Measurements from ENCODE around the gene CDH4. TPM values are rescaled to one million over a fixed set of nuclear protein-coding genes. Genes with fewer than 3 reads are reported as not detected.

CDH4 gene
- total and polyA plus RNA-seq, 2 donors (not counting 3 experiments of a cell fraction or from before 2014, with no cell fraction given), result 0.17 to 0.51 TPM

- BruUV-seq (replicated peaks), result no TSS peak
- H3K27ac ChIP-seq (ENCODE audit: insufficient read depth, low read depth, low read length), result no peak overlapping the region
- no peak overlapping the region for H2AFZ ChIP-seq (ENCODE audit: low read depth, low read length)
- no peak overlapping the region for H3K9ac ChIP-seq (replicated peaks; ENCODE audit: extremely low read depth, insufficient read depth, low read length)
- H3K36me3 ChIP-seq (ENCODE audit: control insufficient read depth in 2 of 2, extremely low read depth in 1 of 2, insufficient read depth in 2 of 2, low read length in 2 of 2), result no peaks in the 10 kb centered on the region
- ChIA-PET POLR2A (no interaction called here), CTCF (no interaction called here)
- no peaks in the 10 kb centered on the region for H3K9me3 ChIP-seq (replicated peaks; ENCODE audit: control insufficient read depth, insufficient read depth, low read length)
- FAIRE-seq (no peak), DNase-seq (ENCODE audit: low read depth, low spot score) (no peak)
- H3K9me1 ChIP-seq (replicated peaks; ENCODE audit: control insufficient read depth, extremely low read depth, insufficient read depth, low read length), result no peaks in the 10 kb centered on the region
- H3K27me3 ChIP-seq (ENCODE audit: control insufficient read depth in 2 of 2, insufficient read depth in 2 of 2, low read length in 2 of 2), result no peaks in the 10 kb centered on the region
- TF ChIP-seq CTCF (IDR thresholded peaks at IDR 0.05; ENCODE audit: extremely low read depth in 1 of 2, insufficient read depth in 1 of 2, low read depth in 1 of 2, low read length in 2 of 2) (no peak), EZH2 (IDR thresholded peaks at IDR 0.05; ENCODE audit: borderline replicate concordance, low read depth, low read length, severe bottlenecking) (no peak), FOS (IDR thresholded peaks at IDR 0.05; ENCODE audit: borderline replicate concordance, insufficient read depth, low read length) (no peak), MYC (IDR thresholded peaks at IDR 0.05; ENCODE audit: low read depth, low read length) (no peak), POLR2AphosphoS5 (IDR thresholded peaks at IDR 0.05; ENCODE audit: insufficient read depth, low read depth, low read length) (no peak), GATA2 (IDR thresholded peaks at IDR 0.05; ENCODE audit: insufficient read depth, insufficient read length, low read depth, low read length) (no peak), MAX (IDR thresholded peaks at IDR 0.05; ENCODE audit: insufficient read depth, insufficient read length) (no peak), JUN (IDR thresholded peaks at IDR 0.05; ENCODE audit: borderline replicate concordance, insufficient read depth, insufficient read length, low read depth) (no peak), POLR2A (IDR thresholded peaks at IDR 0.05; ENCODE audit: low read depth, low read length) (no peak)
- intact Hi-C loops (cut with micrococcal nuclease) (no loop called here), dilution Hi-C loops (cut with MboI; ENCODE audit: extremely low pct_ligation_motif_present, low sequenced_read_pairs) (no loop called here)
- H3K4me1 ChIP-seq (ENCODE audit: control insufficient read depth, extremely low read depth, insufficient read depth, low read length), result no peaks in the 10 kb centered on the region
- no peak overlapping the region for H3K4me3 ChIP-seq (replicated peaks in 1 of 3; ENCODE audit: insufficient read depth in 1 of 3, low read depth in 1 of 3, low read length in 3 of 3)
- H4K20me1 ChIP-seq (replicated peaks; ENCODE audit: control insufficient read depth, extremely low read depth, insufficient read depth, low read length), result no peaks in the 10 kb centered on the region
- no peaks in the 10 kb centered on the region for H3K79me2 ChIP-seq (ENCODE audit: control insufficient read depth, insufficient read depth, low read length)
- H3K4me2 ChIP-seq (ENCODE audit: insufficient read depth, low read length), result no peak overlapping the region
Observed at GRCh38 chr20:61934716-61935530, 682.9 kb downstream of the CDH4 start.

Data from endothelial cell of umbilical vein (primary cell).